ENCODE results near the gene SMARCA2.

Gene SMARCA2

GRCh38 chr9:2150338-2150737 is 135.2 kb downstream of the SMARCA2 start:
- ChIA-PET POLR2A (ENCODE audit: low non-redundant PET) (no interaction called here), CTCF (interaction anchor here (0.6 kb wide), 1 partner anchor 122 kb away, joined by 3 read pairs; no protein-coding TSS in a partner anchor)
- TF ChIP-seq, protein P1, sequence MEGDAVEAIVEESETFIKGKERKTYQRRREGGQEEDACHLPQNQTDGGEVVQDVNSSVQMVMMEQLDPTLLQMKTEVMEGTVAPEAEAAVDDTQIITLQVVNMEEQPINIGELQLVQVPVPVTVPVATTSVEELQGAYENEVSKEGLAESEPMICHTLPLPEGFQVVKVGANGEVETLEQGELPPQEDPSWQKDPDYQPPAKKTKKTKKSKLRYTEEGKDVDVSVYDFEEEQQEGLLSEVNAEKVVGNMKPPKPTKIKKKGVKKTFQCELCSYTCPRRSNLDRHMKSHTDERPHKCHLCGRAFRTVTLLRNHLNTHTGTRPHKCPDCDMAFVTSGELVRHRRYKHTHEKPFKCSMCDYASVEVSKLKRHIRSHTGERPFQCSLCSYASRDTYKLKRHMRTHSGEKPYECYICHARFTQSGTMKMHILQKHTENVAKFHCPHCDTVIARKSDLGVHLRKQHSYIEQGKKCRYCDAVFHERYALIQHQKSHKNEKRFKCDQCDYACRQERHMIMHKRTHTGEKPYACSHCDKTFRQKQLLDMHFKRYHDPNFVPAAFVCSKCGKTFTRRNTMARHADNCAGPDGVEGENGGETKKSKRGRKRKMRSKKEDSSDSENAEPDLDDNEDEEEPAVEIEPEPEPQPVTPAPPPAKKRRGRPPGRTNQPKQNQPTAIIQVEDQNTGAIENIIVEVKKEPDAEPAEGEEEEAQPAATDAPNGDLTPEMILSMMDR (conservative IDR thresholded peaks at IDR 0.05; ENCODE audit: low read depth), result no peak
- no peak overlapping the region for H3K27ac ChIP-seq
- no peak for DNase-seq (ENCODE audit: low spot score)

GRCh38 chr9:2151171-2151570 is 136.0 kb downstream of the SMARCA2 start:
- H3K27ac ChIP-seq, result no peak overlapping the region
- TF ChIP-seq, protein P1 (conservative IDR thresholded peaks at IDR 0.05; ENCODE audit: low read depth), result no peak
- DNase-seq (ENCODE audit: low spot score), result no peak
- CTCF ChIA-PET, result no interaction called here
- POLR2A ChIA-PET (ENCODE audit: low non-redundant PET), result no interaction called here

DNA sequence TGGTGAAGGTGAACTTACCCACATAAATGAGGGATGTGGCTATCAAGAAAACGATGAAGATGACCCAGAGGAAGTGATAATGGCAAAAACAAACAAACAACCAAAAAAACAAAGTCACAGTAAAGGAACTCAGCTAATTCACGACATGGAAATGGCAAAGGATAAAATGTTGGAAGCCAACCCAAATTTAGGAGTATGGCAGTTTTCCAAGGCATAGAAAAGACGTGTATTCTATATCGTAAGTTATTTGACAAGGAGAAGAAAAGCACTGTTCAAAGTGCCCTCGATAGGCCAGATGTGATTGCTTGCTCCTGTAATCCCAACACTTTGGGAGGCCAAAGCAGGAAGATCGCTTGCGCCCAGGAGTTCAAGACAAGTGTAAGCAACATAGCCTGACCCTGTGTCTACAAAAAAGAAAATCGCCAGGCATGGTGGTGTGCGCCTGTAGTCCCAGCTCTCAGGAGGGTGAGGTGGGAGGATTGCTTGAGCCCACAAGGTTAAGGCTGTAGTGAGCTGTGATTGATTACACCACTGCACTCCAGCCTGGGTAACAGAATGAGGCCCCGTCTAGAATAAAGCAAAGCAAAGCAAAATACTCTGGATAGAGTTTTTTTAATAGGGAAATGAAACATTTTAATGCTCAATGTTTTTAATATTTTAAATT is 138.0 kb downstream of the SMARCA2 start:
- no peak overlapping the region for H3K27ac ChIP-seq
- no peak for DNase-seq (ENCODE audit: low spot score)
- TF ChIP-seq, protein P1 (conservative IDR thresholded peaks at IDR 0.05; ENCODE audit: low read depth), result no peak
- CTCF ChIA-PET, result interaction anchor here (0.6 kb wide), 1 partner anchor 20 kb away, joined by 4 read pairs; no protein-coding TSS in a partner anchor
- POLR2A ChIA-PET (ENCODE audit: low non-redundant PET), result no interaction called here

GRCh38 chr9:2153630-2154217 is 138.6 kb downstream of the SMARCA2 start:
- POLR2A ChIA-PET (ENCODE audit: low non-redundant PET), result no interaction called here
- CTCF ChIA-PET, result no interaction called here

GRCh38 chr9:2154731-2155130 is 139.6 kb downstream of the SMARCA2 start:
- no peak for DNase-seq (ENCODE audit: low spot score)
- no peak overlapping the region for H3K27ac ChIP-seq
- ChIA-PET POLR2A (ENCODE audit: low non-redundant PET) (no interaction called here), CTCF (no interaction called here)
- TF ChIP-seq, protein P1 (conservative IDR thresholded peaks at IDR 0.05; ENCODE audit: low read depth), result no peak

More at GRCh38 chr9:2153630-2154217, 138.6 kb downstream of the SMARCA2 start:
- DNase-seq (ENCODE audit: low spot score), result no peak
- no peak overlapping the region for H3K27ac ChIP-seq
- TF ChIP-seq, protein P1 (conservative IDR thresholded peaks at IDR 0.05; ENCODE audit: low read depth), result no peak

GRCh38 chr9:2155966-2156365 is 140.8 kb downstream of the SMARCA2 start:
- CTCF ChIA-PET, result no interaction called here
- no peak overlapping the region for H3K27ac ChIP-seq
- POLR2A ChIA-PET (ENCODE audit: low non-redundant PET), result no interaction called here
- no peak for DNase-seq (ENCODE audit: low spot score)
- TF ChIP-seq, protein P1 (conservative IDR thresholded peaks at IDR 0.05; ENCODE audit: low read depth), result no peak
